Stimulated activated CD8-positive, alpha-beta memory T cell treated with anti-CD3 and anti-CD28 coated beads, Interleukin-15, amount 100 ng/mL, for 24 hours (primary cell): Measurements from ENCODE around the gene DGAT2L6.
"Not testable (repeated sequence)": the region's sequence is repeated elsewhere in the genome, so short reads cannot be mapped to it uniquely, and the experiment has no call there.

Experiments
- DNase-seq: peaks from one replicate; pipeline ENCODE4 v3.0.0-alpha.2; 2020; ENCODE audit warnings: low read depth

The DGAT2L6 gene

GRCh38 chrX:70196961-70197720, 19.9 kb downstream of the DGAT2L6 start:
- DNase-seq: peak; percentile 1

GRCh38 chrX:70201732-70202131, 24.4 kb downstream of the DGAT2L6 start:
- no peak for DNase-seq

GRCh38 chrX:70208479-70208878, 31.2 kb downstream of the DGAT2L6 start:
- no peak for DNase-seq

DNA sequence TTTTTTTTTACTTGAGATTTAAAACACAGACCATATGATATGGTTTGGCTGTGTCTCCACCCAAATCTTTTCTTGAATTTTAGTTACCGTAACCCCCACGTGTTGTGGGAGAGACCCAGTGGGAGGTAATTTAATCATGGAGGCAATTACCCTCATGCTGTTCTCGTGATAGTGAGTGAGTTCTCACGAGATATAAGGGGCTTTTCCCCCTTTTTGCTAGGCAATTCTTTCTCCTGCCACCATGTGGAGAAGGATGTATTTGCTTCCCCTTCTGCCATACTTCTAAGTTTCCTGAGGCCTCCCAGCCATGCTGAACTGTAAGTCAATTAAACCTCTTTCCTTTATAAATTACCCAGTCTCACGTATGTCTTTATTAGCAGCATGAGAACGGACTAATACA, 32.3 kb downstream of the DGAT2L6 start:
- DNase-seq: not testable (repeated sequence)

DNA sequence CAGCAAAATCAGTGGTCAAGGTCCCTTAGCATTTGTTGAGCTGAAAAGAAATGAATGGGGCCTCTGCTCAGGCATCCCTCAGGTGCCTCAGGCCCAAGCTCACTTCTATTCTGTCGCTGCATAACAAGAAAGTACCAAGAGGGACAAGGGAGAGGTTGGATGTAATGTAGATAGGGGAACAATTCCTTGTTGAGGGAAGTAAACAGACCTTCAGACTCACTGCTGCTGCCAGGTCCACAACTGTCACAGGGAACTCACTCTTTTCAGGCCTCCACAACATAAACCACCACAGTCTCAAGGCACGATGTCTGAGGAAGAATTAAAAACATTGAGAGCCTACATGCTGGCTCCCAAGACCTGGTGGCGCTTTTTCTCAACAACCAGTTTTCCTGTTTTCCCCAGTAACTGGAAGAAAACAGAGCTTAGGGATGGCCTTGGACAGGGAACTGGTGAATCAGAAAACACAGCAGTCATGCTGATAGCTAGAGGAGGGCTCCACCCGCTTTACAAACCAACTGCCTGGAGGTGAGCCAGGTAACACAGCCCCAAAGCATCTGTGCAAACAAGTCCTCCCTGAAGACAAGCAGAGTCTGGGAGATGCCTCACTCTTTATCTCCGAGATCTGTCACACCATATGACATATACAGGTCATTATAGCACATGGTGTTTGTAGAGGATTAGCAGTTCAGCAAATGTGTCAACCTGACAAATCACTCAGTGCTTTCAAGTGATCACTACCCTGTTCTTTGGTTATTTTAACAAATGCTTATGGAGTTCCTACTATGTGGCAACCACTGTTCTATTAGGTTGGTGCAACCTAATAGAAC, 42.9 kb downstream of the DGAT2L6 start:
- DNase-seq: no peak

- DNase-seq: no peak
Observed at GRCh38 chrX:70226048-70226447, 48.8 kb downstream of the DGAT2L6 start.

DNA sequence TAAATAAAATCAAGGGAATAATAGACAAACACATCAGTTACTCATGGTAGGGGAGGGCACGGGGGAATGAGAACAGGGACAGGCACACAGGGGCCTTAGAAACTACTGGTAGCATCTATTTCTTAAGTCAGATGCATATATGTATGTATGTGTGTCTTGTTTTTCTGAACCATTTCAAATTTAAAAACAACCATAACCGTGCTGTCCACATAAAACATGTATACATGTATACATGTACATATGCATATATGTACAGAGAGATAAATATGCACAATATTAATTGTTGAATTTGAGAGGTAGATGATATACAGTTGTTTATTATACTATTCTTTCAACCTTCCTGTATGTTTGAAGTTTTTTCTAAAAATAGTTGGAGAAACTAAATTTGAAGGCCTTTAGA, 49.4 kb downstream of the DGAT2L6 start:
- no peak for DNase-seq

DNA sequence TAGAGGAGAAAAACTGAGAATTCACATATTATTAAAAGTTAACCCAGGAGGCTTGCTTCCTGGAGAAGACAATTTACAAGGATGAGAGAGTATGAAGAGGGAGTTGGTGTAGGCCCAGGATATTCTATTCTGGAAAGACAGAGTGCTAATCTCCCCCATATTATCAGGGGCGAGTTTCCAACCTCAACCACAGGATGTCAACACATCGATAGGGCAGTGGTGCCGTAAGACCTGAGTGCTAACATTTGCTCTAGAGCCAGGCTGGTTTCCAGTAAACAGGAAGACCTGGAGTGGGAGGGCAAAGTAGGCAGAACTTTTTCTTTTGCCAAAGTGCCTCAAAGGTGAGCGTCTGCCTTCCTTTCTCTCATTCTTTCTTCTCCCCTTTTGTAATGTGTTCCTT, 54.4 kb downstream of the DGAT2L6 start:
- DNase-seq: no peak

- no peak for DNase-seq
Observed at GRCh38 chrX:70234355-70234754, 57.1 kb downstream of the DGAT2L6 start, which contains the start of gene AWAT1. AWAT1 (plus strand) TSS chrX:70234655; CDS start chrX:70234696, 41 bp downstream.

- no peak for DNase-seq
Observed at GRCh38 chrX:70240751-70241150, 63.5 kb downstream of the DGAT2L6 start.

DNA sequence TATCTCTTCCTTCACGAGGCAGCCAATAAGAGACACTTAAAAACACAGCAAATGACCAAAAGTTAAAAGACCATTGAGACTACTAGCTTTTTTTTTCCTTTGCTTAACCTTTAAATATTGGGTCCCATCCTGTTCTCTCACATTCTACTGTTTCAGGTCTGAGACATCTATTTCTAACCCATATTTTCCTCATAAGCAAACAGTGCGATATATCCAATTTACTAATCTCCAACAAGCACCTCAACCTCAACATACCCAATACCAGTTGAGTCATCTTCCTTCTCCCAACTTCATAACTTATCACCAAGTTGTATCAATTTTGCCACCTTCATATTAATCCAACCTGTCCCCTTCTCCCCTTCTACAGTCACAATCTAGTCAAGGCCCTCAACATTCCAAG, 64.2 kb downstream of the DGAT2L6 start:
- no peak for DNase-seq

- DNase-seq: not testable (repeated sequence)
Observed at GRCh38 chrX:70243601-70244000, 66.3 kb downstream of the DGAT2L6 start.

- no peak for DNase-seq
Observed at GRCh38 chrX:70244881-70245280, 67.6 kb downstream of the DGAT2L6 start.

GRCh38 chrX:70247252-70247651, 70.0 kb downstream of the DGAT2L6 start:
- no peak for DNase-seq

DNA sequence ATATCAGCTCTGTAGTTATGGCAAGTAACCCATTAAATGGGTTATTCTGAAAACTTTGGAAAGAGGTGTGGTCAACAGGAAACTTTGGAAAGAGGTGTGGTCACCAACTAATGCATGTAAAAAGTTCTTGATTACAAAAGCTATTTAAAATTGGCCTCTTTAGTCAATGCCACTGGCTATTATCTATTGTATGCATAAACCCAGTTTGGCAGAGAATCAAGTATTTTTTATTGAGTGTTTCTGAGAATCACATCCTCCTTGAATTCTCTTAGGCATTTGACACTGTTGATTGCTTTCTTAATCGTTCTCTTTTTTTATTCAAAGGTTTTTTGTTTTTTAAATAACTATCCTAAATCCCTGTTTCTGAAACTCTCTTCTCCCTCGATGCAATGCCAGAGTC, 75.2 kb downstream of the DGAT2L6 start:
- no peak for DNase-seq

DNA sequence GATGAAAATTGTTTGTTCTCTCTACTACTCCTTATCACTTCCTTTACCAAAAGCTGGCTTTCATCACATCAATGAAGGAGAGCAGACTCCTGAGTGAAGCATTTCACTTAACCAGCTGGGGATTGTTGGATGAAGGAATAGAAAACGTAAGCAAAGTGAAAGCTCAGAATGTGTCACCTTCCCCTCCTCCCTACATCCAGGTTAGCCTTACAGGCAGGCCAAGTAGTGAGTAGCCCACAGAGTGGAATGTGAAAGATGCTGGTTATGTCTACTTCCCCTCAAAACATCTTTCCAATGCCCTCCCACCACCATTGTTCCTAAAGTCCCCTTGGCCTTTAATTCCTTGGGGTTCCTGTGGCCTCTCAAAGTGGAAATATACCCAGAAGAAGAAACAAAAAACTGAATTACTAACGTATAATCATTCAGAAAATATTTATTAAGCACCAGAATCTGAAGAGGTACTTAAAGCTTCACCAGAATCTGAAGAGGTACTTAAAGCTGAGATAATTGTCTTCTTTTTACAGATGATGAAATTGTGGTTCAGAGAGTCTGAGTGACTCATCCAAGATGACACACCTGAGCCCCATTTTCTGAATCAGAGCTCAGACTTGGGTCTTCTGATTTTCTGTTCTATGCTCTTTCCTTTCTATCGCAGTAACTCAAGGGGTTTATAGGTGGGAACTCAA, 76.2 kb downstream of the DGAT2L6 start:
- DNase-seq: no peak

GRCh38 chrX:70254063-70254400, 76.7 kb downstream of the DGAT2L6 start:
- DNase-seq: no peak

DNA sequence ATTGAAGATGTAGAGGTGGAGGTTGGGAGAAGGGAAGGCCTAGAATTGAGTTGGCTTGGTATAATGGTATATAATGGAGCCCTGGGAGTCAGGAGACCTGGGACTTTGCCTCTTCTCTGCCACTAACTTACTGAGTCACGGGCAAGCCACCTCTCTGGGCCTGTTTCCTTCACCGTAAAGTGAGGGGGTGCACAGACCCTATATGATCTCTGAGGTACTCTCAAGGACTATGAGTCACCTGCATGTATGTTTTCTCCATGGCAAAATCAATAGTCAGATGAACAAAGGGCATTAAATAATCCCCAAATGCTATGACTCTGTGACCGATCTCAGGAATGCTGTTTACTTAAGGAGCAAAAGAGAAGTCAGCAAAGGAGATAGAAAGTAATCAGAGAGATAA, 77.6 kb downstream of the DGAT2L6 start:
- no peak for DNase-seq
